HFFc6 (cell line): ENCODE results near the gene CMTM6. TPM values are rescaled to one million over a fixed set of nuclear protein-coding genes. Genes with fewer than 3 reads are reported as not detected.
A peak's percentile ranks its signal among the peaks of the same experiment; 100 is the strongest.
"Not testable (repeated sequence)": the region's sequence is repeated elsewhere in the genome, so short reads cannot be mapped to it uniquely, and the experiment has no call there.

Source experiments
- DNase-seq: peaks from one replicate; pipeline ENCODE4 v3.0.0-alpha.2; 2018
- H3K27ac Mint-ChIP-seq: 2 replicates; pipeline ENCODE4 v1.8.0; 2020; ENCODE audit warnings: mild to moderate bottlenecking, mixed read lengths
- H3K27me3 Mint-ChIP-seq: 2 replicates; pipeline ENCODE4 v1.8.0; 2021; ENCODE audit warnings: mild to moderate bottlenecking, moderate library complexity, mixed read lengths; ENCODE audit not compliant: insufficient read depth
- H3K36me3 Mint-ChIP-seq: 2 replicates; pipeline ENCODE4 v1.8.0; 2021; ENCODE audit warnings: low read depth, mixed read lengths
- H3K4me1 Mint-ChIP-seq: 2 replicates; pipeline ENCODE4 v1.8.0; 2020; ENCODE audit warnings: low read depth, mixed read lengths
- H3K4me3 Mint-ChIP-seq: 2 replicates; pipeline ENCODE4 v1.8.0; 2020; ENCODE audit warnings: mild to moderate bottlenecking, moderate library complexity, mixed read lengths
- H3K9me3 Mint-ChIP-seq: 2 replicates; pipeline ENCODE4 v1.8.0; 2020; ENCODE audit warnings: mild to moderate bottlenecking, mixed read lengths
- total RNA-seq, 6 experiments: library from RNA; stranded (reverse); fragmentation: NEBNext Ultra II Directional; extraction: Animal tissue kit (Norgen Biotek cat#: 25700); gene quantifications; 2 replicates in 1 of 6; 3 replicates in 5 of 6; pipeline ENCODE4 v1.2.3, GENCODE V29; 2021
- TF ChIP-seq, protein P1 (sequence below): fragments of 200-600 bp; sonication (generic); IDR thresholded peaks from 2 replicates; pipeline ENCODE4 v1.5.0; 2021; ENCODE audit warnings: antibody characterized with exemption, mild to moderate bottlenecking

The CMTM6 gene
- total RNA-seq, 6 experiments from 2014 or later: 55.7 to 68.0 (median 62.7) TPM

DNA sequence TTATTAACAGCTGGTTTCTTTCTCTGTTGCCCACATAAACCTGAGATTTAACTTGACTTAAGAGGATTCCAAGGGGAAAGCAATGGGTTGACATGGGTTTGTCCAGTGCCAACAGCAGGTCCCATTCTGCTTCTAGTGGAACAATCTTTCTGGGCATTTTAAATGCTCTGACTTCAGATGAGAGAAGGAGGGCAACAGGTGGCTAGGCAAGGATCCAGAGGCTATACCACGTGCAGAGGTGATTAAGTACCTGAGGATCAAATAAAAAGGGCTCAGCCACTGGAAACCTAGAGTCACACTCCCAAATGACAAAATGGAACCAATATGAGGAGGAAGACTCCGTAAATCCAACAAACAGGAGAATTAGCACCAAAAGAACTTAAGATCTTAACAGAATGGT, 28.5 kb downstream of the CMTM6 start:
- TF ChIP-seq, protein P1, sequence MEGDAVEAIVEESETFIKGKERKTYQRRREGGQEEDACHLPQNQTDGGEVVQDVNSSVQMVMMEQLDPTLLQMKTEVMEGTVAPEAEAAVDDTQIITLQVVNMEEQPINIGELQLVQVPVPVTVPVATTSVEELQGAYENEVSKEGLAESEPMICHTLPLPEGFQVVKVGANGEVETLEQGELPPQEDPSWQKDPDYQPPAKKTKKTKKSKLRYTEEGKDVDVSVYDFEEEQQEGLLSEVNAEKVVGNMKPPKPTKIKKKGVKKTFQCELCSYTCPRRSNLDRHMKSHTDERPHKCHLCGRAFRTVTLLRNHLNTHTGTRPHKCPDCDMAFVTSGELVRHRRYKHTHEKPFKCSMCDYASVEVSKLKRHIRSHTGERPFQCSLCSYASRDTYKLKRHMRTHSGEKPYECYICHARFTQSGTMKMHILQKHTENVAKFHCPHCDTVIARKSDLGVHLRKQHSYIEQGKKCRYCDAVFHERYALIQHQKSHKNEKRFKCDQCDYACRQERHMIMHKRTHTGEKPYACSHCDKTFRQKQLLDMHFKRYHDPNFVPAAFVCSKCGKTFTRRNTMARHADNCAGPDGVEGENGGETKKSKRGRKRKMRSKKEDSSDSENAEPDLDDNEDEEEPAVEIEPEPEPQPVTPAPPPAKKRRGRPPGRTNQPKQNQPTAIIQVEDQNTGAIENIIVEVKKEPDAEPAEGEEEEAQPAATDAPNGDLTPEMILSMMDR: no peak
- Mint-ChIP-seq H3K27ac (no peak overlapping the region), H3K4me1 (peaks cover 31% of the 10 kb centered on the region), H3K36me3 (peaks cover 42% of the 10 kb centered on the region), H3K4me3 (no peak overlapping the region), H3K9me3 (no peaks in the 10 kb centered on the region), H3K27me3 (no peaks in the 10 kb centered on the region)
- no peak for DNase-seq

DNA sequence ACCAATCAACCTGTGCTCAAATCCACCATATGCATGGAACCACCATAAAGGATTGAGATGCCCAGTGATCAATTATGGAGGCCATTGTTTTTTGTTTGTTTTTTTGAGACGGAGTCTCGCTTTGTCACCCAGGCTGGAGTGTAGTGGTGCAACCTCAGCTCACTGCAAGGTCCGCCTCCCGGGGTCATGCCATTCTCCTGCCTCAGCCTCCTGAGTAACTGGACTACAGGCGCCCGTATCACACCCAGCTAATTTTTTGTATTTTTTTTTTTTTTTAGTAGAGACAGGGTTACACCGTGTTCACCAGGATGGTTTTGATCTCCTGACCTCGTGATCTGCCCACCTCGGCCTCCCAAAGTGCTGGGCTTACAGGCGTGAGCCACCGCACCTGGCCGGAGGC, 30.5 kb downstream of the CMTM6 start:
- peaks cover 27% of the 10 kb centered on the region for H3K36me3 Mint-ChIP-seq

DNA sequence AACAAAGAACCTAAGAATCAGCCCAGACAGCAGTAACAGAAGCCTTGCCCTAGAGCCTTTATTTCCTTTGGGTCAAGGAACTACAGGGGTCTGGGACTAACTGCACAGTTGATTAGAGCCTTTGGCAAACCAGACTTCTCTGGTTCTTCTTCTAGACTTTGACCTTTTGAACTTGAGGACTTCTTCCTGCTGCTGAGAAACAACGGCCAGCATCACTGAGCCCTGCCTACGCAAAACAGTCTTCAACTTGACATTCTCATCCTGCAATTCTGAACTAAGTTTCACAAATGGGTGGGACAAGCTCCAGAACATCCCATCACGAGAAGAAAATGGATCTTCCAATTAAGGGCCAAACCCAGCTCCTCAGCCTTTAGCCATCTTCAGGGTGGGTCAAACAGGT, 31.4 kb downstream of the CMTM6 start:
- Mint-ChIP-seq H3K9me3 (no peaks in the 10 kb centered on the region), H3K36me3 (peaks cover 22% of the 10 kb centered on the region), H3K4me3 (no peak overlapping the region), H3K4me1 (peaks cover 45% of the 10 kb centered on the region), H3K27ac (no peak overlapping the region), H3K27me3 (no peaks in the 10 kb centered on the region)
- TF ChIP-seq, protein P1: no peak
- DNase-seq: no peak

More for the DNA sequence above, 30.5 kb downstream of the CMTM6 start:
- peaks cover 45% of the 10 kb centered on the region for H3K4me1 Mint-ChIP-seq
- not testable (repeated sequence) for H3K27me3 Mint-ChIP-seq, H3K9me3 Mint-ChIP-seq, H3K27ac Mint-ChIP-seq, DNase-seq, H3K4me3 Mint-ChIP-seq

DNA sequence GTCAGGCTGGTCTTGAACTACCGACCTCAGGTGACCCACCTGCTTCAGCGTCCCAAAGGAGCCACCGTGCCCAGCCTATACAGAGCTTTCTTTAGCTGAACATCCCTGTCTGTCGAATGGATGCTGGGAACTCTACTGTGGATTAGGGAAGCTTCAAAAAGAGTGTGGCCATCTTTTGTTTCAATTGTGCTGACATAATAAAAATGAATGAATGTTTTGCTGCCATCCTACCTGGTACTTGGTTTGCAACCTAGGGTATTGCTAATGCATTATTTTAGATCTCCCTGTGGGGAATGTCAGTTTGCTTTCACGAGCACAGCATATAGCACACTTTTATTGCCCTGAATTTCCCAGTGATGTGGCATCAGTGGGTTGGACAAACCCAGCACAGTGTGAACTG, 32.3 kb downstream of the CMTM6 start:
- Mint-ChIP-seq H3K36me3 (peaks cover 22% of the 10 kb centered on the region), H3K4me1 (peaks cover 45% of the 10 kb centered on the region), H3K4me3 (no peak overlapping the region), H3K27ac (peak overlapping the region; percentile 49; the same call in 1 of the 2 replicates), H3K27me3 (no peaks in the 10 kb centered on the region), H3K9me3 (no peaks in the 10 kb centered on the region)
- DNase-seq: no peak
- TF ChIP-seq, protein P1: no peak

DNA sequence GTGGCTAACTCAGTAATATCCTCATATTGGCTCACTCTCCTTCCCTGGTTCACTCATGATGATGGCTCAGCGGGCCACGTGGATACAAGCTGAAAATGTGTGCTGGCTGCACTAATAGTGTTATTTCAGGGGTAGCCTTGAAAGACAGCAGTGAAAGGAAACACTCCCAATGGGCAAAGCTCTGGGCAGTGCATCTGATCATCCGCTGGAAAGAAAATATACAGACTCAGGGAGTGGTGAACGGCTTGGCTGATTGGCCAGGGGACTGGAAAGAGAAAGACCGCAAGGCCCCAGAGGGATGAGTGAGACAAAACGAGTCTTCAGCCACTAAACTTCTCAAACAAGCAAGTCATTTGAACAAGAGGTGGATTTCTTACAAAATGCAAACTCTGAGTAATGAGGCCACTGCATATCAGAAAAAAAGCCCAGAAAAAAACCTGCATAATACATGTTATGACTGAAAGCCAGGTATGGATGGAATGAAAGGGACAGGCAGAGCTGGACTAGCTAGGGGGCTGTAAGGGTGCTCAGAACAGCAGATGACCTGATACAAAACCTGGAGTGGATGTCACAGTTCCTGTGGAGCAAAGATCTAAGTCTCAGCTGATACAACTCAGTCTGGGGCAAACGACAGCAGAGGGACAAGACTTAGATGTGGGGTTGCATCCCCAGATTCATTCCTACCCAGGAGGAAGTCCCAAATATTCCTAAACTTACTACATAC, 33.3 kb downstream of the CMTM6 start:
- no peaks in the 10 kb centered on the region for H3K9me3 Mint-ChIP-seq
- peaks cover 15% of the 10 kb centered on the region for H3K36me3 Mint-ChIP-seq
- H3K27me3 Mint-ChIP-seq: no peaks in the 10 kb centered on the region
- peak; percentile 8 for DNase-seq
- H3K4me1 Mint-ChIP-seq: peaks cover 45% of the 10 kb centered on the region
- peak overlapping the region; percentile 49 for H3K27ac Mint-ChIP-seq
- TF ChIP-seq, protein P1: no peak
- no peak overlapping the region; the same call in 1 of the 2 replicates for H3K4me3 Mint-ChIP-seq

DNA sequence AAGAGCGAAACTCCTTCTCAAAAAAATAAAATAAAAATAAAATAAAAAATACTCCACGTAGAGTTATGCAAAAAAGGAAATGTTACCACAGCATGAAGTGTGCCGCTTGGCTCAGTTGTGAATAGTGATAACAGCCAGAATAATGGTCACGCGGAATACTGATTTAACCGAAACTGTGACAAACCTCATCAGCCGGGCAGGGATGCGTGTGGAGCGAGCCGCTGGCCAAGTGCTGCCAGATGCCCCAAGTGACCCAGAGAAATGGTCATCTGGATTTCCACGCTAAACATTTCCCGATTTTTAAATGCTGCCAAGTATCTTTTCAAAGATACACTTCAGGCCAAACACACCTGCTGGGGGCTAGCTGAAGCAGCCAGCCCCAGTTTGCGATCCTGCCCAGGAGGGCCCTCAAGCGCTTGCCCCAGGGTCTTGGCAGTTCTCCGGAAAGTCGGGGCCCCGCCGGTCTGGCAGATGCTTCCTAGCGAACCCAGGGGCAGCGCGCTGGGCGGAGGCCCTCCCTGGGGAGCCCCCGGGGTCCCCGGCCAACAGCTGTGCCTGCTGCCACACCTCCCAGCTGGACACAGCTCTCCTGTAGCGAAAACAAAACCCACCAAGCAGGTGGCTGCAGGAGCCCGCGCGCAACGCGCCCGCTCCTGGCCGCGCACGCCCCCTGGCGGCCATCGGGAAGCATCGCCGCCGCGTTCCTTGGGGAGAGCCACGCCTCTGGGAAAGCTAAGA, 35.1 kb downstream of the CMTM6 start:
- peaks cover 32% of the 10 kb centered on the region for H3K4me1 Mint-ChIP-seq
- TF ChIP-seq, protein P1: peak; percentile 100
- no peak overlapping the region for H3K27ac Mint-ChIP-seq
- peak; percentile 40 for DNase-seq
- H3K9me3 Mint-ChIP-seq: no peaks in the 10 kb centered on the region
- peak overlapping the region; percentile 10; the same call in 1 of the 2 replicates for H3K4me3 Mint-ChIP-seq
- H3K27me3 Mint-ChIP-seq: no peaks in the 10 kb centered on the region
- peaks cover 4% of the 10 kb centered on the region for H3K36me3 Mint-ChIP-seq

DNA sequence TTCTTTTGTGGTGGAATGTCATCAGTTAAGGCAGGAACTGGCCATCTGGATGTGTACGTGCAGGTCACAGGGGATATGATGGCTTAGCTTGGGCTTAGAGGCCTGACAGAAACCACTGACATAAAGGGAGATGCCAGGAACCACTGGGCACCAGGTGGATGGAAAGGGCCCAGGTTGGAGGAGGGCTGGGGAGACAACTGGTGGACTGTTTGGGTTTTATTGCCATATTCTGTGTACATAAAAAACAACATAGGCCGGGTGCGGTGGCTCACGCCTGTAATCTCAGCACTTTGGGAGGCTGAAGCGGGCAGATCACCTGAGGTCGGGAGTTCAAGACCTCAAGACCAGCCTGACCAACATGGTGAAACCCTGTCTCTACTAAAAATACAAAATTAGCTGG, 35.8 kb downstream of the CMTM6 start:
- not testable (repeated sequence) for H3K36me3 Mint-ChIP-seq, DNase-seq, H3K9me3 Mint-ChIP-seq, H3K27me3 Mint-ChIP-seq, H3K4me3 Mint-ChIP-seq, H3K27ac Mint-ChIP-seq
- H3K4me1 Mint-ChIP-seq: peaks cover 29% of the 10 kb centered on the region

DNA sequence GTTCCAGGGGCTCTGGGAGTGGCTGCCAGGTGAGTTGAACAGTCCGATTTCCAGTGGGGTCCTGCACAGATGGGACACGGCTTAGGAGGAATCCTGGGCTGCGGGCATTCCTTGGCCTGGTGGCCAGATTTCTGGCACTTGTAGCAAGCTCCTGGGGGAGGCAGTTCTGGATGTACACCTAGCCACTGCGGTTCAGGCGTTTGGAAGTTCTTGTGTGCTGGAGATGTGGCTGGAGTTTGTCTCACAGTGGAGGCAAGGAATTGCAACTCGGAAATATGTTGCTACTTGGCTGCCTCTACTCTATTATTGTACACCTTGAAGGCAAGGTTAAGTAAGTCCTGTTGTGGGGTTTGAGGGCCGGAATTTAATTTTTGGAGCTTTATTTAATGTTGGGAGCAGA, 37.9 kb downstream of the CMTM6 start:
- peaks cover 19% of the 10 kb centered on the region for H3K4me1 Mint-ChIP-seq
- not testable (repeated sequence) for H3K4me3 Mint-ChIP-seq, H3K9me3 Mint-ChIP-seq, H3K36me3 Mint-ChIP-seq, H3K27ac Mint-ChIP-seq, H3K27me3 Mint-ChIP-seq, DNase-seq

DNA sequence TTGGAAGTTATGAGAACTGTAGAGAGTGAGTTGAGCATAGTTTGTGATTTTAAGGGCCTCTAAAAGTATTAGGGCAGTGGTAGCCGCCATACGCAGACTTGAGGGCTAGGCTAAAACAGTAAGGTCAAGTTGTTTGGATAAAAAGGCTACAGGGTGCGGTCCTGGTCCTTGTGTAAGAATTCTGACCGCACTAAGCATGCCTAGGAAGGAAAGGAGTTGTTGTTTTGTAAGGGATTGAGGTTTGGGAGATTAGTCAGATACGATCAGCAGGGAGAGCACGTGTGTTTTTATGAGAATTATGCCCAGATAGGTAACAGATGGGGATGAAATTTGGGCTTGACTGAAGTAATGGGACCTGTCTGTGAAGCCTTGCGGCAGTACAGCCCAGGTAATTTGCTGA, 39.2 kb downstream of the CMTM6 start:
- not testable (repeated sequence) for DNase-seq, H3K36me3 Mint-ChIP-seq, H3K4me1 Mint-ChIP-seq, H3K9me3 Mint-ChIP-seq, H3K27ac Mint-ChIP-seq, H3K27me3 Mint-ChIP-seq, H3K4me3 Mint-ChIP-seq
